ENCODE results near the gene MRPL43.

MRPL43 gene

DNA sequence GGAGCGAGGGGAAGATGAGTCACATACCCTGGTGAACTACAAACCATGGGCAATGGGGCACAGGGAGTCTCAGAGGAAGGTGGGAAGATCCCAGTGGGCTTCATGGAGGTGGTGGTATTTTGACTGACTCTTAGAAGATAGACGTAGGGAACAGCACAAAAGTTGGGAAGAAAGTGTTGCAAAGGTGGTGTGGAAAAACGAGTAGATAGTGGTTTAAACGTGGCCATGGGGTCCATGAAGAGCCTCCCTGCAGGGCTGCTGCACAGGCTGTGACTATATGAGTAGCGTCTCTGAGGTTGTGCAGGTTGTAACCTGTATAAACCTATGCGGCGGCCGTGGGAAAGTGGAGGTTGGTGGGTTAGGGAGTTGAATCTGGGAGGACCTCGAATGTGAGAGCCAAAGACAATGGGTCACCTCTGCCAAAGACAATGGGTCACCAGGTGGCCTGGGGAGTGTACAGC lies 26.1 kb upstream of the MRPL43 start:
- no peak for TF ChIP-seq GABPA (IDR thresholded peaks at IDR 0.05; ENCODE audit: low read depth)
- TF ChIP-seq, protein P1, sequence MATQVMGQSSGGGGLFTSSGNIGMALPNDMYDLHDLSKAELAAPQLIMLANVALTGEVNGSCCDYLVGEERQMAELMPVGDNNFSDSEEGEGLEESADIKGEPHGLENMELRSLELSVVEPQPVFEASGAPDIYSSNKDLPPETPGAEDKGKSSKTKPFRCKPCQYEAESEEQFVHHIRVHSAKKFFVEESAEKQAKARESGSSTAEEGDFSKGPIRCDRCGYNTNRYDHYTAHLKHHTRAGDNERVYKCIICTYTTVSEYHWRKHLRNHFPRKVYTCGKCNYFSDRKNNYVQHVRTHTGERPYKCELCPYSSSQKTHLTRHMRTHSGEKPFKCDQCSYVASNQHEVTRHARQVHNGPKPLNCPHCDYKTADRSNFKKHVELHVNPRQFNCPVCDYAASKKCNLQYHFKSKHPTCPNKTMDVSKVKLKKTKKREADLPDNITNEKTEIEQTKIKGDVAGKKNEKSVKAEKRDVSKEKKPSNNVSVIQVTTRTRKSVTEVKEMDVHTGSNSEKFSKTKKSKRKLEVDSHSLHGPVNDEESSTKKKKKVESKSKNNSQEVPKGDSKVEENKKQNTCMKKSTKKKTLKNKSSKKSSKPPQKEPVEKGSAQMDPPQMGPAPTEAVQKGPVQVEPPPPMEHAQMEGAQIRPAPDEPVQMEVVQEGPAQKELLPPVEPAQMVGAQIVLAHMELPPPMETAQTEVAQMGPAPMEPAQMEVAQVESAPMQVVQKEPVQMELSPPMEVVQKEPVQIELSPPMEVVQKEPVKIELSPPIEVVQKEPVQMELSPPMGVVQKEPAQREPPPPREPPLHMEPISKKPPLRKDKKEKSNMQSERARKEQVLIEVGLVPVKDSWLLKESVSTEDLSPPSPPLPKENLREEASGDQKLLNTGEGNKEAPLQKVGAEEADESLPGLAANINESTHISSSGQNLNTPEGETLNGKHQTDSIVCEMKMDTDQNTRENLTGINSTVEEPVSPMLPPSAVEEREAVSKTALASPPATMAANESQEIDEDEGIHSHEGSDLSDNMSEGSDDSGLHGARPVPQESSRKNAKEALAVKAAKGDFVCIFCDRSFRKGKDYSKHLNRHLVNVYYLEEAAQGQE (IDR thresholded peaks at IDR 0.05; ENCODE audit: insufficient replicate concordance, low read depth), result no peak
- no peak for TF ChIP-seq POLR2AphosphoS5 (IDR thresholded peaks at IDR 0.05; ENCODE audit: low read depth)
- TF ChIP-seq, protein P2, sequence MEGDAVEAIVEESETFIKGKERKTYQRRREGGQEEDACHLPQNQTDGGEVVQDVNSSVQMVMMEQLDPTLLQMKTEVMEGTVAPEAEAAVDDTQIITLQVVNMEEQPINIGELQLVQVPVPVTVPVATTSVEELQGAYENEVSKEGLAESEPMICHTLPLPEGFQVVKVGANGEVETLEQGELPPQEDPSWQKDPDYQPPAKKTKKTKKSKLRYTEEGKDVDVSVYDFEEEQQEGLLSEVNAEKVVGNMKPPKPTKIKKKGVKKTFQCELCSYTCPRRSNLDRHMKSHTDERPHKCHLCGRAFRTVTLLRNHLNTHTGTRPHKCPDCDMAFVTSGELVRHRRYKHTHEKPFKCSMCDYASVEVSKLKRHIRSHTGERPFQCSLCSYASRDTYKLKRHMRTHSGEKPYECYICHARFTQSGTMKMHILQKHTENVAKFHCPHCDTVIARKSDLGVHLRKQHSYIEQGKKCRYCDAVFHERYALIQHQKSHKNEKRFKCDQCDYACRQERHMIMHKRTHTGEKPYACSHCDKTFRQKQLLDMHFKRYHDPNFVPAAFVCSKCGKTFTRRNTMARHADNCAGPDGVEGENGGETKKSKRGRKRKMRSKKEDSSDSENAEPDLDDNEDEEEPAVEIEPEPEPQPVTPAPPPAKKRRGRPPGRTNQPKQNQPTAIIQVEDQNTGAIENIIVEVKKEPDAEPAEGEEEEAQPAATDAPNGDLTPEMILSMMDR (IDR thresholded peaks at IDR 0.05; ENCODE audit: insufficient read depth, low read length), result no peak
- TF ChIP-seq SPI1 (IDR thresholded peaks at IDR 0.05; ENCODE audit: borderline replicate concordance, low read depth), result no peak
- no peak overlapping the region for H3K27ac ChIP-seq (replicated peaks)
- no peak overlapping the region for H3K4me3 ChIP-seq (replicated peaks; ENCODE audit: insufficient read depth, low read length)
- DNase-seq (ENCODE audit: low read depth in 1 of 2, low spot score in 1 of 2), result no peak
- H3K27me3 ChIP-seq (ENCODE audit: insufficient read depth, poor library complexity, severe bottlenecking), result no peaks in the 10 kb centered on the region

DNA sequence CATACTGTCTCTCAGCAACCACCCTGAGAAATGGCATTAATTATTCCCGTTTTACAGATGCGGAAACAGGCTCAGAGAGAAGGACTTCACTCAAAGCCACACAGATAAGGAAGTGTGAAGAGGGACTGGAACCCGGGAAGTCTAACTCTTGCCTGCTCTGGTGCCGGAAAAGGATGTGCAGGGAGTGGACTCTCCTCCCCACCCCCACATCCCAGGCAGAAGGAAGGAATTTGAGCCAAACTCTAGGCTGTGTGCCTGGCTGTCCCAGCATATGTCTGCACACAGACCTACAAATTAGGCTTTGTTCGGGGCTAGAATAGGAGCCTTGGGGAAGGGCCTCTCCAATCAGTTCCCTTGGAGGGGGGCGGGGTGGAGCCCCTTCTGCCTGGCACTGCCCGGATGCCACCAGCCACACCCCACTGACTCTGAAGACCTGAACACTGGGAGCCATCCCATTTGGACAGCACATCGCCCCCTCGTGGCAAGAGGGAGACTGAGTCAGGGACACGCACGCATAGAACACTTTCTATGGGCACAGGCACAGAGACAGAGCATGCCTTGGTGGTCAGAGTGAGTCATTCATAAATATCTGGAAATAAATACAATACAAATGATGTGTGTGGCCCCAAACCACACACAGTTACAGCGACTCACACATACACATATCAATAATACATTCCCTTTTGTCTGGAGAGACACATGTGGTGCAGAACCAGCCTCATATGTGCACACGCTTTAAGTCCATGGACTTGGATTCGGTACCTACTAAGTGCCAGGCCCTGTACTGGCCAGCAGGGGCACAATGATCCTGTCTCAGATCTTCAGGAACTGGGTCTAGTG lies 25.4 kb upstream of the MRPL43 start:
- no peak overlapping the region for H3K4me3 ChIP-seq (replicated peaks; ENCODE audit: insufficient read depth, low read length)
- DNase-seq (ENCODE audit: low read depth in 1 of 2, low spot score in 1 of 2), result peak; percentile 71 to 82
- H3K27me3 ChIP-seq (ENCODE audit: insufficient read depth, poor library complexity, severe bottlenecking), result no peaks in the 10 kb centered on the region
- no peak overlapping the region for H3K27ac ChIP-seq (replicated peaks)
- TF ChIP-seq POLR2AphosphoS5 (IDR thresholded peaks at IDR 0.05; ENCODE audit: low read depth), result no peak
- TF ChIP-seq, protein P1 (IDR thresholded peaks at IDR 0.05; ENCODE audit: insufficient replicate concordance, low read depth), result no peak
- TF ChIP-seq GABPA (IDR thresholded peaks at IDR 0.05; ENCODE audit: low read depth), result no peak
- no peak for TF ChIP-seq SPI1 (IDR thresholded peaks at IDR 0.05; ENCODE audit: borderline replicate concordance, low read depth)
- TF ChIP-seq, protein P2 (IDR thresholded peaks at IDR 0.05; ENCODE audit: insufficient read depth, low read length), result peak; percentile 77

DNA sequence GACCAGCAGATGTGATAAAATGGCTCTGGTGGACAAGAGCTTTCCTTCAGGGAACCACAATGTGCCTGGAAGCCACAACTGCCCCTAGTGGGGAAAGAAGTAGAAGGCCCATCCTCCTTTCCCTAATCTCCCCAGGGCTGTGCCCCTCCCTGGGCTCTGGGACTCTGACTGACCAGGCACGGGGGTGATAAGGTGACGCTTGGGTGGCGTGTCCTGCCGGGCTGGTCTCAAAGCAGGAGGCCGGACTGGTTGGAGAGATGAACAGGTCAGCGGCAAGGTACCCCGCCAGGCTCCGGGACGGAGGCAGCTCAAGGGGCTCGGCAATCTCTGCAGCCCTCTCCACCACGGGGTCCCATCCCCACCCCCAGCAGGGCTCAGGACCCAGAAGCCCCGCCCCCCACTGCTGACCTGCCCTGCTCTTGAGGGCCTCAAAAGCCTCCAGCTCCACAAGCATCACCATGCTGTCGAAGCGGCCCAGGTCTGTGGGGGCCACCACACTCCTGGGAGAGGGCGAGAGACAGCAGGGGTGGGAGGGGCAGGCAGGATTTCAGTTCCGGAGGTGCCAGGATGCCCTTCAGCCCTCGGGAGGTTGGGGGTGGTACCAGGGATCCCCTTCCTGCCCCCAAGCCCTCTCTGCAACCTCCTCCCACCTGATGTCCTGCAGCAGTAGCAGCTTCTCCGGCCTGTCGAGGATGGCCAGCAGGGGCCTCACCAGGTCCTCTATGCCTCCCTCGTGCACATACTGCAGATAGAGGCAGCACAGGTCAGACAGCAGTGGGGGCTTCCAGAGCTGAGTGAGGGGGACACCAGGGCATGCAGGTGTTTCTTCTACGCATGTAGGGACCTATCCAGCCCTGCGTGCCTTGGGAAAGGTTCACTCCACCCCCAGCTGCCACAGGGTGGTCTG lies 24.5 kb upstream of the MRPL43 start:
- Histone ChIP-seq H3K4me3 (replicated peaks; ENCODE audit: insufficient read depth, low read length) (no peak overlapping the region), H3K27me3 (ENCODE audit: insufficient read depth, poor library complexity, severe bottlenecking) (no peaks in the 10 kb centered on the region), H3K27ac (replicated peaks) (no peak overlapping the region)
- TF ChIP-seq GABPA (IDR thresholded peaks at IDR 0.05; ENCODE audit: low read depth) (no peak), SPI1 (IDR thresholded peaks at IDR 0.05; ENCODE audit: borderline replicate concordance, low read depth) (no peak), POLR2AphosphoS5 (IDR thresholded peaks at IDR 0.05; ENCODE audit: low read depth) (no peak)
- TF ChIP-seq, protein P1 (IDR thresholded peaks at IDR 0.05; ENCODE audit: insufficient replicate concordance, low read depth), result no peak
- TF ChIP-seq, protein P2 (IDR thresholded peaks at IDR 0.05; ENCODE audit: insufficient read depth, low read length), result no peak
- DNase-seq (ENCODE audit: low read depth in 1 of 2, low spot score in 1 of 2), result no peak

All from HL-60 (cell line).